ENCODE data around the gene LDB3.
"Not testable (repeated sequence)": the region's sequence is repeated elsewhere in the genome, so short reads cannot be mapped to it uniquely, and the experiment has no call there.

LDB3 gene

GRCh38 chr10:86708783-86709380 lies 40.6 kb downstream of the LDB3 start:
- DNase-seq, result no peak

- no peak for DNase-seq
These were observed 41.3 kb downstream of the LDB3 start for GRCh38 chr10:86709396-86710185.

GRCh38 chr10:86710987-86711512 lies 42.7 kb downstream of the LDB3 start:
- peak; percentile 80 for DNase-seq

GRCh38 chr10:86711513-86712316 lies 43.4 kb downstream of the LDB3 start:
- DNase-seq, result no peak

GRCh38 chr10:86712317-86712707 lies 44.0 kb downstream of the LDB3 start:
- DNase-seq, result no peak

GRCh38 chr10:86715156-86715795 lies 47.0 kb downstream of the LDB3 start:
- no peak for DNase-seq

GRCh38 chr10:86715836-86716235 lies 47.5 kb downstream of the LDB3 start:
- no peak for DNase-seq

- DNase-seq, result no peak
These were observed 48.2 kb downstream of the LDB3 start for GRCh38 chr10:86716466-86716865.

DNA sequence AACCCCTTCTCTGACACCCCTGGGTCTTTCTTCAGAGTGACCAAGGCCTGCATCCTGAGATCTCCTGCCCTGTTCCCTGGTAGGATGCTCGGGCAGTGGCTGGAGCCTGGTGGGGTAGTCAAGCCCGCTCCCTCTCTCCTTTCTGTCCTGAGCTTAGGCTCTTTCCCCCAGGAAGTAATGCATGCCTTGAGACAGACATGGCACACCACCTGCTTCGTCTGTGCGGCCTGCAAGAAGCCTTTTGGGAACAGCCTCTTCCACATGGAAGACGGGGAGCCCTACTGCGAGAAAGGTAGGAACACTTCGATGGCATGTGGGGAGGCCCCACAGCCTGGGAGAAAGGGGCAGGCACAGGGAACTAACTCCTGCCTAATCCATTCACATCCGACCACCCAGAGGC lies 50.2 kb downstream of the LDB3 start:
- DNase-seq, result no peak

DNA sequence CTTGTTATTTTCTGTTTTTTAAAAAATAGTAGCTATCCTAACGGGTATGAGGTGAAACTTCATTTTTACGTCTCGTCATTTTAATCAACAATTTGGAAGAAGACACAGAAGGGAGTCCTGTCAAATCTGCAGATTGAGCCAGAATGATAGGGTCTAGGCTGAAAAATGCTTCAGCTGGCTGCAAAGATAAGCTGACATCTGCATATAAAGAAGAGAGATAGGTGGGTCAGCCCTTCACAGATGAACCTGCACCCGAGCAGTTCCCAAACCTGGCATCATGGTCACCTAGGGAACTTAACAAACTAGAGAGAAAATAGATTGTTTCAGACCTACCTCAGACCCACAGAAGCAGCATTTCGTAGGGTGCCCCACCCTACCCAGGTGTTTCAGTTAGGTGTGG lies 52.9 kb downstream of the LDB3 start:
- no peak for DNase-seq

DNA sequence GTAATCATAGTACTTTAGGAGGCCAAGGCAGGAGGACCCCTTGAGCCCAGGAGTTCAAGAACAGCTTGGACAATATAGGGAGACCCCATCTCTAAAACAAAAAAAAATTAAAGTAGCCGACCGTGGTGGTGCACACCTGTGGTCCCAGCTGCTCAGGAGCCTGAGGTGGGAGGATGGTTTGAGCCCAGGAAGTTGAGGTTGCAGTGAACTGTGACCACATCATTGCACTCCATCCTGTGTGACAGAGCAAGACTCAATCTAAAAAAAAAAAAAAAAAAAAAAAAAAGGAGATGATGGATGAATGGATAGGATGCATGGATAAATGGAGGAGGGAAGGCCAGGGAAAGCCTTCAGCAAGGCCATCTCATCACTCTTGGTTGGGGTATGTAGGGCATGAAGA lies 54.7 kb downstream of the LDB3 start:
- DNase-seq, result no peak

- no peak for DNase-seq
These were observed 56.1 kb downstream of the LDB3 start for GRCh38 chr10:86724445-86724844.

DNA sequence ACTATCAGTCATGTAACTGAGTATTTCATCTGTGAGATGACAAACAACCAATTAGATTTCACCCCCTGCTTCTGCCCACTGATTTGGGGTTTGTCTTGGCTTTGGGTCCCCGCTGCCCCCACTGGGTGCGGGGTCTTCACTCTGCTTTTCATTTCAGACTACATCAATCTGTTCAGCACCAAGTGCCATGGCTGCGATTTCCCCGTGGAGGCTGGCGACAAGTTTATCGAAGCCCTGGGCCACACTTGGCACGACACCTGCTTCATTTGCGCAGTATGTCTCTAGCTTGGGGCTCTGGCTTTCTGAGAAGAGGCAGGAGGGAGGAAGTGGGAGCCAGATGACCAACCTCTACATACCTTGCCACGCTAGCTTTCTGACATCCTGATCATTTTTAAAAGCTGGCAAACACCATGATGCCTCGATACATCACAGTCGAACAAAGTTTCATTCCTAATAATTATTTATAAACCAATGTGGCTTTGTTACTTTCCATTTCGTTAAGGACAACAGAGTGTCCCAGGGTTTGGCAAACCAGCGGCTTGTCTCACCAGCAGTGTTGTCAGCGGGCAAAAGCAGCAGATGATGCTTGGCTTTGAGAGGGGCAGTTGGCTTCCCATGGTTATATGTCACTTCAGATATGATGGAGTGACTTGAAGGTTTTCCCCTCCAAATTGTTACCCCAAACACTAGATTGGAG lies 57.8 kb downstream of the LDB3 start:
- no peak for DNase-seq

- DNase-seq, result no peak
These were observed 58.3 kb downstream of the LDB3 start for GRCh38 chr10:86726677-86726999.

- no peak for DNase-seq
These were observed 59.2 kb downstream of the LDB3 start for GRCh38 chr10:86727470-86727869.

GRCh38 chr10:86728056-86728455 lies 59.7 kb downstream of the LDB3 start:
- DNase-seq, result no peak

GRCh38 chr10:86729677-86730076 lies 61.4 kb downstream of the LDB3 start:
- DNase-seq, result no peak

GRCh38 chr10:86730227-86730626 lies 61.9 kb downstream of the LDB3 start:
- no peak for DNase-seq

DNA sequence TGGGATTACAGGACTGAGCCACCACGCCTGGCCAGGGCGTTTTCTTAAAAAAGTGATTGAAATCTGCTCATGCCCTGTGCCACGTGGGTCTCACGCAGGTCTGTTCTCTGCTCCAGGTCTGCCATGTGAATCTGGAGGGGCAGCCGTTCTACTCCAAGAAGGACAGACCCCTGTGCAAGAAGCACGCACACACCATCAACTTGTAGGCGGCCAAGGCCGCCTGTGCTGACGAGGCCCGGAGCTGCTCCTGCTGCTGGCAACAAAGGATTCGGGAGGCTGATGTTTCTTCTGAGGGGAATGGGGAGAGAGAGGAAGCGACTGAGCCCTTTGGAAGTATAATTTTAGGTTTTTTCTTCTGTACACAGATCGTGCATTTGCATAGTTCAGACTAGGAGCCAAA lies 64.5 kb downstream of the LDB3 start:
- no peak for DNase-seq

- no peak for DNase-seq
These were observed 65.0 kb downstream of the LDB3 start for GRCh38 chr10:86733260-86733671.

- DNase-seq, result no peak
These were observed 66.1 kb downstream of the LDB3 start for GRCh38 chr10:86734207-86734988.

DNA sequence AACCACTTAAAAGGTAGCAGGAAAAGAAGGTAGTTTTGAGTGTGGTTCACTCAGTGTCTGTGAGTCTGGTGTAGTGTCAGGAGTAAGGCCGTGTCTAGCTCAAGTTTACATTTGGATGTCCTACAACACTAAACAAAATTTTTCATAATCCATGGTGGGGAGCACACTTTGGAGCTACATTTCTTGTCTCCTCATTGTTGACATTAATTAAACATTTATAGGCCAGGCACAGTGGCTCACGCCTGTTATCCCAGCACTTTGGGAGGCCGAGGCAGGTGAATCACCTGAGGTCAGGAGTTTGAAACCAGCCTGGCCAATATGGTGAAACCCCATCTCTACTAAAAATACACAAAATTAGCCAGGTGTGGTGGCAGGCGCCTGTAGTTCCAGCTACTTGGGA lies 67.0 kb downstream of the LDB3 start:
- DNase-seq, result not testable (repeated sequence)

Data from amniotic stem cell (primary cell).